Keratinocyte (primary cell): ENCODE data around the gene DIAPH3.

ENCODE experiments used
- CTCF ChIP-seq, 3 experiments: IDR thresholded peaks in 1 of 3; conservative IDR thresholded peaks in 1 of 3; optimal IDR thresholded peaks in 1 of 3; 2 replicates in 2 of 3; 3 replicates in 1 of 3; pipeline versions ENCODE3 to v1.5.1; 2011; ENCODE audit warnings: low read length in 3 of 3, mild to moderate bottlenecking in 3 of 3, moderate library complexity in 2 of 3, control low read depth in 1 of 3, inconsistent platforms in 1 of 3; ENCODE audit not compliant: insufficient read depth in 2 of 3; ENCODE audit errors: extremely low read depth in 1 of 3
- EZH2 ChIP-seq: IDR thresholded peaks from one replicate; pipeline ENCODE4 v1.6.1; 2012; ENCODE audit warnings: inconsistent platforms, mild to moderate bottlenecking, low read length, moderate library complexity

DNA sequence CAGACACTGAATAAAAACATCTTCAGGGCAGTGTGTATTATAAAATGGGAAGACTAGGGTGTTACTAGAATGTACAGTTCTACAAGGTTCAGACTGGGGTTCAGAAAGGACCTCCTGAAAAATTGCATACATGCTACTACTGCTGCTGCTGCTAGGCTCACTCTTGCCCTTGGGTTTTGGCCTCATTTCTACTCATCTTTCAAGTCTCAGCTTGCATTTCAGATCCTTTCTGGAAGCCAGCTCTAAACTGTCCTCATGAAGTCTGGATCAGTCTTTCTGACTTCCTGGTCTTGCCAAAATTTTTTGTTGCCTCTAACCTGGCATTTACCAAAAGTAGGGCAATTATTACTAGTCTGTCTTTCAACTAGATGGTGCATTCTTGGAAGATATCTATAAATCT lies 393.3 kb downstream of the DIAPH3 start:
- TF ChIP-seq CTCF (optimal IDR thresholded peaks at IDR 0.05 in 1 of 3, IDR thresholded peaks at IDR 0.05 in 1 of 3, conservative IDR thresholded peaks at IDR 0.05 in 1 of 3; ENCODE audit: extremely low read depth in 1 of 3, insufficient read depth in 2 of 3, low read length in 3 of 3) (no peak), EZH2 (no peak)
